SK-N-SH (cell line): ENCODE results near the gene MRPS27. TPM values are rescaled to one million over a fixed set of nuclear protein-coding genes. Genes with fewer than 3 reads are reported as not detected.

ENCODE experiments used
- CTCF ChIA-PET: fragments of 300-600, 350-600 bp; formaldehyde crosslinking; extraction: SDS; loops from one replicate; lab custom pipeline; 2021; lab: Yijun Ruan, JAX
- POLR2A ChIA-PET: fragments of 350-600 bp; sonication (Branson Sonifier 250); formaldehyde crosslinking; extraction: SDS; loops from one replicate; lab custom pipeline; 2020; ENCODE audit warnings: antibody characterized with exemption, inconsistent platforms; lab: Yijun Ruan, JAX
- DNase-seq: peaks from one replicate; pipeline ENCODE4 v3.0.0; 2012
- H2AFZ ChIP-seq: fragments of 200-600 bp; sonication (generic); 2 replicates; pipeline ENCODE4 v1.8.1; 2016; ENCODE audit warnings: antibody characterized with exemption, mild to moderate bottlenecking, low read depth
- H3F3A ChIP-seq: fragments of 200-600 bp; sonication (generic); replicated peaks from 2 replicates; pipeline ENCODE3; 2016; ENCODE audit warnings: antibody characterized with exemption, mild to moderate bottlenecking; ENCODE audit not compliant: insufficient read depth
- H3K27ac ChIP-seq, 2 experiments: fragments of 200-500 bp in 1 of 2; fragments of 200-600 bp in 1 of 2; sonication (Bioruptor generic) in 1 of 2; sonication (generic), shearing (Covaris generic) in 1 of 2; 2 replicates each; pipeline versions ENCODE4 v1.5.1 to v1.6.1; 2014 to 2016; ENCODE audit warnings: low read depth in 2 of 2, inconsistent platforms in 1 of 2, low read length in 1 of 2, mild to moderate bottlenecking in 1 of 2, mixed read lengths in 1 of 2
- H3K27me3 ChIP-seq: fragments of 200-600 bp; sonication (generic), shearing (Covaris generic); 2 replicates; pipeline ENCODE4 v1.6.1; 2016; ENCODE audit warnings: mixed run types; ENCODE audit not compliant: insufficient read depth
- H3K36me3 ChIP-seq, 2 experiments: fragments of 200-500 bp in 1 of 2; fragments of 200-600 bp in 1 of 2; sonication (Bioruptor generic) in 1 of 2; sonication (generic) in 1 of 2; replicated peaks in 1 of 2; 2 replicates each; pipeline versions ENCODE3 to v1.5.1; 2014 to 2016; ENCODE audit warnings: low read length in 1 of 2, mild to moderate bottlenecking in 1 of 2; ENCODE audit not compliant: insufficient read depth in 2 of 2, control insufficient read depth in 1 of 2
- H3K4me1 ChIP-seq, 2 experiments: fragments of 200-500 bp in 1 of 2; fragments of 200-600 bp in 1 of 2; sonication (Bioruptor generic) in 1 of 2; sonication (generic), shearing (Covaris generic) in 1 of 2; 2 replicates each; pipeline versions ENCODE4 v1.5.1 to v1.6.1; 2014 to 2016; ENCODE audit warnings: low read depth in 1 of 2, low read length in 1 of 2, mixed run types in 1 of 2; ENCODE audit not compliant: insufficient read depth in 2 of 2, control insufficient read depth in 1 of 2
- H3K4me2 ChIP-seq: fragments of 200-600 bp; sonication (generic), shearing (Covaris generic); 2 replicates; pipeline ENCODE4 v1.6.1; 2017; ENCODE audit warnings: mixed run types
- H3K4me3 ChIP-seq, 2 experiments: fragments of 200-500 bp in 1 of 2; fragments of 200-600 bp in 1 of 2; sonication (Bioruptor generic) in 1 of 2; sonication (generic), shearing (Covaris generic) in 1 of 2; 2 replicates each; pipeline versions ENCODE4 v1.5.1 to v1.8.1; 2014 to 2016; ENCODE audit warnings: low read depth in 2 of 2, inconsistent platforms in 1 of 2, low read length in 1 of 2, mild to moderate bottlenecking in 1 of 2, mixed read lengths in 1 of 2, moderate library complexity in 1 of 2
- H3K79me2 ChIP-seq: fragments of 200-600 bp; sonication (generic); 2 replicates; pipeline ENCODE4 v1.8.1; 2017; ENCODE audit warnings: mild to moderate bottlenecking; ENCODE audit not compliant: insufficient read depth
- H3K9ac ChIP-seq: fragments of 200-600 bp; sonication (generic); 2 replicates; pipeline ENCODE4 v1.6.1; 2017; ENCODE audit warnings: mixed run types
- H3K9me2 ChIP-seq: fragments of 200-600 bp; sonication (generic); 2 replicates; pipeline ENCODE4 v1.6.1; 2017; ENCODE audit warnings: mixed run types
- H3K9me3 ChIP-seq: fragments of 200-600 bp; sonication (generic); 2 replicates; pipeline ENCODE4 v1.6.1; 2017; ENCODE audit warnings: mixed run types, mild to moderate bottlenecking, moderate library complexity
- H4K20me1 ChIP-seq: fragments of 200-600 bp; sonication (generic); 2 replicates; pipeline ENCODE4 v1.6.1; 2017; ENCODE audit warnings: mild to moderate bottlenecking, mixed run types; ENCODE audit not compliant: insufficient read depth
- CHD2 ChIP-seq: fragments of 150-350 bp; IDR thresholded peaks from 2 replicates; pipeline ENCODE4 v1.6.1; 2018; ENCODE audit warnings: low read length; ENCODE audit not compliant: partially characterized antibody
- CTCF ChIP-seq: fragments of 200-600 bp; sonication (generic); IDR thresholded peaks from 2 replicates; pipeline ENCODE4 v1.6.1; 2017; ENCODE audit warnings: antibody characterized with exemption, mild to moderate bottlenecking, moderate library complexity
- ELF1 ChIP-seq: IDR thresholded peaks from 2 replicates; pipeline ENCODE4 v1.4.0; 2012
- FOSL2 ChIP-seq: IDR thresholded peaks from 2 replicates; pipeline ENCODE4 v1.4.0; 2012; ENCODE audit warnings: low read depth, mild to moderate bottlenecking, moderate library complexity, borderline replicate concordance
- FOXM1 ChIP-seq: IDR thresholded peaks from 2 replicates; pipeline ENCODE4 v1.4.0; 2012; ENCODE audit warnings: low read depth, mild to moderate bottlenecking
- GABPA ChIP-seq: IDR thresholded peaks from 2 replicates; pipeline ENCODE4 v1.4.0; 2012; ENCODE audit warnings: low read depth, mild to moderate bottlenecking
- GATA2 ChIP-seq: sonication (generic); formaldehyde crosslinking; IDR thresholded peaks from 2 replicates; pipeline ENCODE4 v1.5.0; 2020; ENCODE audit warnings: mild to moderate bottlenecking, missing genetic modification reagents
- JUND ChIP-seq: IDR thresholded peaks from 2 replicates; pipeline ENCODE4 v1.4.0; 2012
- NFIC ChIP-seq: IDR thresholded peaks from 2 replicates; pipeline ENCODE4 v1.4.0; 2012; ENCODE audit warnings: borderline replicate concordance
- POLR2AphosphoS5 ChIP-seq: IDR thresholded peaks from 2 replicates; pipeline ENCODE4 v1.6.1; 2012; ENCODE audit warnings: low read depth, low read length
- RCOR1 ChIP-seq: fragments of 150-350 bp; IDR thresholded peaks from 2 replicates; pipeline ENCODE4 v1.6.1; 2017; ENCODE audit warnings: antibody characterized with exemption, low read length
- RFX5 ChIP-seq: IDR thresholded peaks from 2 replicates; pipeline ENCODE4 v1.6.1; 2012; ENCODE audit warnings: mild to moderate bottlenecking, improper control_type of control experiment, low read length
- SIN3A ChIP-seq: IDR thresholded peaks from 2 replicates; pipeline ENCODE4 v1.6.1; 2012; ENCODE audit warnings: low read depth, mild to moderate bottlenecking, low read length, moderate library complexity, borderline replicate concordance
- TAF1 ChIP-seq: IDR thresholded peaks from 2 replicates; pipeline ENCODE4 v1.6.1; 2012; ENCODE audit warnings: low read depth, mild to moderate bottlenecking, low read length, moderate library complexity, borderline replicate concordance
- TCF12 ChIP-seq: IDR thresholded peaks from 2 replicates; pipeline ENCODE4 v1.4.0; 2012
- YY1 ChIP-seq: IDR thresholded peaks from 2 replicates; pipeline ENCODE4 v1.4.0; 2012; ENCODE audit warnings: low read depth, mild to moderate bottlenecking
- WGBS: methylation state at CpG from one replicate; pipeline ENCODE4 v1.1.6; 2017; ENCODE audit warnings: low lambda C conversion rate; 5-methylcytosine and 5-hydroxymethylcytosine counted together
- polyA plus RNA-seq, 3 experiments: library from polyadenylated mRNA; depleted of rRNA; stranded (reverse); fragments of >200 nt; gene quantifications; 2 replicates each; pipeline ENCODE4 v1.2.3, GENCODE V29; 2012
- TF ChIP-seq, protein P1 (sequence below): IDR thresholded peaks from 2 replicates; pipeline ENCODE4 v1.4.0; 2012; ENCODE audit warnings: low read depth

The MRPS27 gene
- polyA plus RNA-seq, 1 of the 3 experiments (the other 2 are of a cell fraction), result 37.5 TPM

DNA sequence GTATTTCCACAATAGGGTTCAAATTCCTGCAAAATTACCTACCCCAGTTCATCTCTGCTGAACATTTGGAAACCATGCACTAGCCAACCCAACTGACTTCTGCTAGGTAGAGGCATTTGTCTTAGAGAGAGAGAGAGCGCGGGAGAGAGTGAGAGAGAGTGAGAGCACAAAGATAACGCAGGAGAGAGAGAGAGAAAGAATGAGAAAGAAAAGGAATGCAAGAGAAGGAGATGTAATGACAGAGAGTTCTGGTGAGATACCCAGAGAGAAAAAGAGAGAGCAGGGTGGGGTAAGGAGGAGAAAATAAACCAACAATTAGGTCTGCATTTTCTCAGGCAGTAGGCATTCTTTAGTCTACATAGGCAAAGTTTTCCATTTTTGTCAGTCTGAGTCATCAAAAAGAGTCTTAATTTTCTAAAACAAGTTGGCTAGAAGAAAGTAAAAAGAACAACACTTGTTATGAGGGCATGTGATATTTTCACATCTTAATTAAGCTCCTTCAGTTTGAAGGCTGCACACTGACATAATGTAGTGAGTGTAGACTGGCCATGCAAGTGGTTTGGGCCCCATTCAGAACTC lies 114.5 kb downstream of the MRPS27 start:
- POLR2A ChIA-PET, result no interaction called here
- TF ChIP-seq FOXM1 (no peak), JUND (peak; percentile 17; the same call in 1 of the 2 replicates)
- no peak for DNase-seq
- no peak overlapping the region for H3K4me3 ChIP-seq
- peak overlapping the region; percentile 31; the same call in 1 of the 2 replicates for H3K4me2 ChIP-seq
- WGBS, result 99% methylated on average over 3 of the region's 3 CpGs
- H3K9me3 ChIP-seq, result no peaks in the 10 kb centered on the region
- CTCF ChIA-PET, result interaction anchor here (1.1 kb wide), 1 partner anchor 40 kb away, joined by 3 read pairs; no protein-coding TSS in a partner anchor
- peaks cover 88 to 90% of the 10 kb centered on the region in 2 experiments for H3K36me3 ChIP-seq
- no peak overlapping the region for H2AFZ ChIP-seq
- no peaks in the 10 kb centered on the region for H3K27me3 ChIP-seq
- H3F3A ChIP-seq, result peaks cover 95% of the 10 kb centered on the region
- peaks cover 61% of the 10 kb centered on the region for H4K20me1 ChIP-seq
- H3K9ac ChIP-seq, result no peak overlapping the region
- peaks cover 70% of the 10 kb centered on the region for H3K79me2 ChIP-seq
- peak overlapping the region; percentile 60 to 94; a peak in 3 of 4 replicates for H3K27ac ChIP-seq
- H3K4me1 ChIP-seq, result peaks cover 13 to 80% of the 10 kb centered on the region in 2 experiments
- H3K9me2 ChIP-seq, result no peaks in the 10 kb centered on the region

DNA sequence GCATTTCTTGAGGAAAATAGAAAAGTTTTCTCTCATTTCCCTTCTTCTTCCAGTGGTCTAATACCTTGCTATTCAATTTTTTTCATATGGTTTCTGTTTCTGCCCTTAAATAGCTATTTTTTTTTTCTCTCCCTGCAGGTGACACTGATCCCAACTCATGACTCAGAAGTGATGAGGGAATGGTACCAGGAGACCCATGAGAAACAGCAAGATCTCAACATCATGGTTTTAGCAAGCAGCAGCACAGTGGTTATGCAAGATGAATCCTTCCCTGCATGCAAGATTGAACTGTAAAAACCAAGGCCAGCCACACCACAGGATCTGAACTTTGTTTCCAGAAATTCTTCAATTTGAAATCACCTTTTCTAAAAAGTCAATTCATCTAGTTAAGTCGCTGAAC lies 115.1 kb downstream of the MRPS27 start:
- ChIA-PET CTCF (interaction anchor here (0.7 kb wide), 1 partner anchor 682 kb away, joined by 3 read pairs; no protein-coding TSS in a partner anchor), POLR2A (no interaction called here)
- Histone ChIP-seq H3K4me3 (no peak overlapping the region), H3K9ac (no peak overlapping the region), H3K27me3 (no peaks in the 10 kb centered on the region), H3K36me3 (peaks cover 93 to 96% of the 10 kb centered on the region in 2 experiments), H3K79me2 (peaks cover 75% of the 10 kb centered on the region), H3K9me3 (no peaks in the 10 kb centered on the region), H3K4me2 (peak overlapping the region; percentile 31; the same call in 1 of the 2 replicates), H4K20me1 (peaks cover 67% of the 10 kb centered on the region), H3K4me1 (peaks cover 8 to 74% of the 10 kb centered on the region in 2 experiments), H2AFZ (no peak overlapping the region), H3K27ac (peak overlapping the region in 1 of 2 experiments; percentile 94; a peak in 3 of 4 replicates), H3F3A (peaks cover 93% of the 10 kb centered on the region), H3K9me2 (no peaks in the 10 kb centered on the region)
- DNase-seq, result no peak
- TF ChIP-seq GABPA, result no peak
- no peak for TF ChIP-seq FOSL2
- no peak for TF ChIP-seq RCOR1
- TF ChIP-seq YY1, result no peak
- no peak for TF ChIP-seq GATA2 (CRISPR knock-in tag)
- TF ChIP-seq CHD2, result no peak
- TF ChIP-seq POLR2AphosphoS5, result no peak
- no peak for TF ChIP-seq TAF1
- TF ChIP-seq, protein P1, sequence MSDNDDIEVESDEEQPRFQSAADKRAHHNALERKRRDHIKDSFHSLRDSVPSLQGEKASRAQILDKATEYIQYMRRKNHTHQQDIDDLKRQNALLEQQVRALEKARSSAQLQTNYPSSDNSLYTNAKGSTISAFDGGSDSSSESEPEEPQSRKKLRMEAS, result no peak
- TF ChIP-seq TCF12, result no peak
- no peak for TF ChIP-seq SIN3A
- no peak for TF ChIP-seq CTCF
- TF ChIP-seq ELF1, result no peak
- TF ChIP-seq NFIC, result no peak
- no peak for TF ChIP-seq RFX5
- WGBS, result 94% methylated on average over 1 of the region's 1 CpG
